Measurements from ENCODE around the gene BRSK2.

DNA sequence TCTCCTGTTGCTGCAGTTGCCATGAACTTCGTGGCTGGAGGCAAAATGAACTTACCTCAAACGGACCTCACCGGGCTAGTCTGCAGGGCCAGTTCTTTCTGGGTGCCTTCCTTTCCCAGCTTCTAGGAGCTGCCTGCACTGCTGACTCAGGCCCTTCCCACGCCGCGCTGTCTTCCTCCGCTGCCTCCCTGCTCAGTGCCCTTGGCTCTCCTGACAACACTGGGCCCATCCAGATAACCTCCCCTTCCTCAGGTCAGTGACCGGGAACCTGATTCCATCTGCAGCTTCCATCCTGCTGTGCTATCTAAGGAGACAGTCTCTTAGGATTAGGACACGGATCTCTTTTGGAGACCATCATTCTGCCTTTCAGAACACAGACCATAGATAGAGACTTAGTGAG lies 77.5 kb downstream of the BRSK2 start:
- TF ChIP-seq, protein P1, sequence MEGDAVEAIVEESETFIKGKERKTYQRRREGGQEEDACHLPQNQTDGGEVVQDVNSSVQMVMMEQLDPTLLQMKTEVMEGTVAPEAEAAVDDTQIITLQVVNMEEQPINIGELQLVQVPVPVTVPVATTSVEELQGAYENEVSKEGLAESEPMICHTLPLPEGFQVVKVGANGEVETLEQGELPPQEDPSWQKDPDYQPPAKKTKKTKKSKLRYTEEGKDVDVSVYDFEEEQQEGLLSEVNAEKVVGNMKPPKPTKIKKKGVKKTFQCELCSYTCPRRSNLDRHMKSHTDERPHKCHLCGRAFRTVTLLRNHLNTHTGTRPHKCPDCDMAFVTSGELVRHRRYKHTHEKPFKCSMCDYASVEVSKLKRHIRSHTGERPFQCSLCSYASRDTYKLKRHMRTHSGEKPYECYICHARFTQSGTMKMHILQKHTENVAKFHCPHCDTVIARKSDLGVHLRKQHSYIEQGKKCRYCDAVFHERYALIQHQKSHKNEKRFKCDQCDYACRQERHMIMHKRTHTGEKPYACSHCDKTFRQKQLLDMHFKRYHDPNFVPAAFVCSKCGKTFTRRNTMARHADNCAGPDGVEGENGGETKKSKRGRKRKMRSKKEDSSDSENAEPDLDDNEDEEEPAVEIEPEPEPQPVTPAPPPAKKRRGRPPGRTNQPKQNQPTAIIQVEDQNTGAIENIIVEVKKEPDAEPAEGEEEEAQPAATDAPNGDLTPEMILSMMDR (IDR thresholded peaks at IDR 0.05; ENCODE audit: poor library complexity): no peak
- no peak for TF ChIP-seq EZH2phosphoT487 (IDR thresholded peaks at IDR 0.05; ENCODE audit: low read depth, severe bottlenecking, unreplicated experiment)
